Tibial artery (tissue), 4 donors: ENCODE data around the gene MCRIP2.

Experiments
- DNase-seq, 2 donors: peaks; one replicate each; pipeline ENCODE4 v3.0.0-alpha.2; 2019
- H3K27ac ChIP-seq, 2 donors: fragments of 200-600 bp; sonication (generic) in 1 of 2; 1 replicate in 1 of 2; 2 replicates in 1 of 2; pipeline ENCODE4 v1.5.1; 2018 to 2019; ENCODE audit warnings: mild to moderate bottlenecking in 1 of 2
- H3K27me3 ChIP-seq, 2 donors: fragments of 200-600 bp; sonication (generic) in 1 of 2; one replicate each; pipeline versions ENCODE4 v1.5.1 to v1.6.0; 2016 to 2019
- H3K36me3 ChIP-seq, 3 donors: fragments of 200-600 bp; sonication (generic) in 2 of 3; one replicate each; pipeline ENCODE4 v1.5.1; 2016 to 2019; ENCODE audit warnings: mild to moderate bottlenecking in 2 of 3
- H3K4me1 ChIP-seq, 4 donors: fragments of 200-600 bp; sonication (generic) in 2 of 4; 1 replicate in 3 of 4; 2 replicates in 1 of 4; pipeline ENCODE4 v1.5.1; 2016 to 2019
- H3K4me3 ChIP-seq, 2 donors: fragments of 200-600 bp; sonication (generic) in 1 of 2; 1 replicate in 1 of 2; 2 replicates in 1 of 2; pipeline ENCODE4 v1.5.1; 2018 to 2019; ENCODE audit warnings: mild to moderate bottlenecking in 2 of 2
- H3K9me3 ChIP-seq, 3 donors: fragments of 200-600 bp; sonication (generic) in 1 of 3; one replicate each; pipeline ENCODE4 v1.5.1; 2016 to 2019
- intact Hi-C: fragments of 100-400 bp; cut with DNase I; formaldehyde crosslinking; loops from one replicate; pipeline ENCODE4 v1.15.0; 2023; ENCODE audit warnings: low total_unique reads
- TF ChIP-seq, protein P1 (sequence below), 2 experiments: fragments of 200-600 bp in 1 of 2; fragments of 450-650 bp in 1 of 2; IDR thresholded peaks; one replicate each; pipeline ENCODE4 v1.5.1; 2017 to 2019; ENCODE audit warnings: antibody characterized with exemption in 2 of 2, mild to moderate bottlenecking in 1 of 2, moderate library complexity in 1 of 2

The MCRIP2 gene

GRCh38 chr16:678858-679813, 37.5 kb downstream of the MCRIP2 start:
- TF ChIP-seq, protein P1, sequence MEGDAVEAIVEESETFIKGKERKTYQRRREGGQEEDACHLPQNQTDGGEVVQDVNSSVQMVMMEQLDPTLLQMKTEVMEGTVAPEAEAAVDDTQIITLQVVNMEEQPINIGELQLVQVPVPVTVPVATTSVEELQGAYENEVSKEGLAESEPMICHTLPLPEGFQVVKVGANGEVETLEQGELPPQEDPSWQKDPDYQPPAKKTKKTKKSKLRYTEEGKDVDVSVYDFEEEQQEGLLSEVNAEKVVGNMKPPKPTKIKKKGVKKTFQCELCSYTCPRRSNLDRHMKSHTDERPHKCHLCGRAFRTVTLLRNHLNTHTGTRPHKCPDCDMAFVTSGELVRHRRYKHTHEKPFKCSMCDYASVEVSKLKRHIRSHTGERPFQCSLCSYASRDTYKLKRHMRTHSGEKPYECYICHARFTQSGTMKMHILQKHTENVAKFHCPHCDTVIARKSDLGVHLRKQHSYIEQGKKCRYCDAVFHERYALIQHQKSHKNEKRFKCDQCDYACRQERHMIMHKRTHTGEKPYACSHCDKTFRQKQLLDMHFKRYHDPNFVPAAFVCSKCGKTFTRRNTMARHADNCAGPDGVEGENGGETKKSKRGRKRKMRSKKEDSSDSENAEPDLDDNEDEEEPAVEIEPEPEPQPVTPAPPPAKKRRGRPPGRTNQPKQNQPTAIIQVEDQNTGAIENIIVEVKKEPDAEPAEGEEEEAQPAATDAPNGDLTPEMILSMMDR (IDR thresholded peaks at IDR 0.05) = no peak
- Histone ChIP-seq H3K27me3 (peaks cover 0 to 8% of the 10 kb centered on the region in 2 donors), H3K27ac (peak overlapping the region; percentile 79 to 87), H3K4me3 (peak overlapping the region; percentile 60 to 81), H3K4me1 (peaks cover 3 to 67% (median 50%) of the 10 kb centered on the region in 4 donors), H3K36me3 (peaks cover 17 to 31% (median 18%) of the 10 kb centered on the region in 3 donors), H3K9me3 (no peaks in the 10 kb centered on the region)
- DNase-seq = peak; percentile 59 to 87
- intact Hi-C loops = no loop called here

DNA sequence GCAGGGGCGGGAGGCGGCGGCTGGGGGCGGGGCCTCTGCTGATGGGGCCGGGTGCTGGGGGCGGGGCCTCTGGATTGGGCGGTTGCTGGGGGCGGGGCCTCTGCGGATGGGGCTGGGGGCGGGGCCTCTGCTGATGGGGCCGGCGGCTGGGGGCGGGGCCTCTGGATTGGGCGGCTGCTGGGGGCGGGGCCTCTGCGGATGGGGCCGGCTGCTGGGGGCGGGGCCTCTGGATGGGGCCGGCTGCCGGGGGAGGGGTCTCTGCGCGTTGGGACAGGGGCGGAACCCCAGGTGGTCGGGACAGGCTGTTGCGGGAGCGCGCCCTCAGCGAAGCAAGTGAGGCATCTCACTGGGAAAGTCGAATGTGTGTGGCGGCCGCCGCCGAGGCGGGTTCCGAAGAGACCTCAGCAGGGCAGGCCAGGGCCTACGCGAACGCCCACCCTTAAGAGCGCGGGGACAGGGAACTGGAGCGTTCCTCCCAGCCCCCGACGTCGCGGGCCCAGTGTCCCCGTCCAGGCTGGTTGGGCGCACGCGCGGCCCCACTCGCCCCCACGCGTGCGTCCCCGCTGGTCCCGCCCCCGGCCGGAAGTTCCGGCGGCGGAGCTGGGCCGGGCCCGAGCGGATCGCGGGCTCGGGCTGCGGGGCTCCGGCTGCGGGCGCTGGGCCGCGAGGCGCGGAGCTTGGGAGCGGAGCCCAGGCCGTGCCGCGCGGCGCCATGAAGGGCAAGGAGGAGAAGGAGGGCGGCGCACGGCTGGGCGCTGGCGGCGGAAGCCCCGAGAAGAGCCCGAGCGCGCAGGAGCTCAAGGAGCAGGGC, 38.4 kb downstream of the MCRIP2 start, which contains the start of gene STUB1:
STUB1 (plus strand) TSS at position 597 of the 811 bp plus-strand sequence; CDS start at position 713, 116 bp downstream.
- peak within 1 kb of the TSS; percentile 79 to 87 for H3K27ac ChIP-seq
- peaks cover 3 to 71% (median 54%) of the 10 kb centered on the region in 4 donors for H3K4me1 ChIP-seq
- H3K27me3 ChIP-seq = peaks cover 0 to 8% of the 10 kb centered on the region in 2 donors
- intact Hi-C loops = no loop called here
- peak within 1 kb of the TSS; percentile 60 to 81 for H3K4me3 ChIP-seq
- peak; percentile 80 to 92 for DNase-seq
- TF ChIP-seq, protein P1 (IDR thresholded peaks at IDR 0.05) = no peak
- H3K9me3 ChIP-seq = no peaks in the 10 kb centered on the region
- H3K36me3 ChIP-seq = peaks cover 17 to 24% (median 18%) of the 10 kb centered on the region in 3 donors

DNA sequence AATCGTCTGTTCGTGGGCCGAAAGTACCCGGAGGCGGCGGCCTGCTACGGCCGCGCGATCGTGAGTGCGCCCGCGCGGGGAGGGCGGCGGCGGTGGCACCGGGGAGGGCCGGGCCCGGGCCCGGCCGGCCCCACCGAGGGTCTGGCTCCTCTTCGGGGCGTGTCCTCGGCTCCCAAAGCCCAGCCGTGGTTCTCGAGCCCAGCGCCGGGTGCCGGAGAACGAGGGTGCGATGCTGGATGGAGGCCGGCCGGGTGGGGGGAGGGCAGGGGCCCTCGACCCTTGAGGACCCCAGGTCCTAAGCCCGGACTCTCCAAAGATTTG, 39.0 kb downstream of the MCRIP2 start:
- peaks cover 17 to 27% (median 18%) of the 10 kb centered on the region in 3 donors for H3K36me3 ChIP-seq
- TF ChIP-seq, protein P1 (IDR thresholded peaks at IDR 0.05) = no peak
- H3K9me3 ChIP-seq = no peaks in the 10 kb centered on the region
- H3K27ac ChIP-seq = peak overlapping the region; percentile 79 to 87
- intact Hi-C loops = no loop called here
- H3K27me3 ChIP-seq = peaks cover 0 to 8% of the 10 kb centered on the region in 2 donors
- H3K4me1 ChIP-seq = peaks cover 3 to 71% (median 54%) of the 10 kb centered on the region in 4 donors
- H3K4me3 ChIP-seq = peak overlapping the region; percentile 60 to 81
- no peak for DNase-seq

DNA sequence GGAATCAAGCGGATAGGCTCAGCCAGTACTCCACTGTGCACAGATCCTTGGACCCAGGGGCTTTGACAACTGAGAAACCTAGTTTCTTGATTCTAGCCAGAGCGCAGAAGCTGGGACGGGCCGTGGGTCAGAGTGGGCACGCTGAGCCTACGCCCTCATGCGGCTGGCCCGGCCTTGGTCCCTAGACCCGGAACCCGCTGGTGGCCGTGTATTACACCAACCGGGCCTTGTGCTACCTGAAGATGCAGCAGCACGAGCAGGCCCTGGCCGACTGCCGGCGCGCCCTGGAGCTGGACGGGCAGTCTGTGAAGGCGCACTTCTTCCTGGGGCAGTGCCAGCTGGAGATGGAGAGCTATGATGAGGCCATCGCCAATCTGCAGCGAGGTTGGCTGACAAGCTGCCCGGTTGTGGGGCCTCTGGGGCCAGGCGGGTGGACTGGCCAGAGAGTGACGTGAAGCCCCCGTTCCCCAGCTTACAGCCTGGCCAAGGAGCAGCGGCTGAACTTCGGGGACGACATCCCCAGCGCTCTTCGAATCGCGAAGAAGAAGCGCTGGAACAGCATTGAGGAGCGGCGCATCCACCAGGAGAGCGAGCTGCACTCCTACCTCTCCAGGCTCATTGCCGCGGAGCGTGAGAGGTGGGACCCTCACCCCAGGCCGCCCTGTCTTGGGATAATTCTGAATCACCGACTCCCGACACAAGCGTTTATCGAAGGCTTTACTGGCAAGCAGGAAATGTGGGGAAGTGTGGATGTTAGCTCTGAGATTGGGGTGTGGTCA, 39.5 kb downstream of the MCRIP2 start:
- Histone ChIP-seq H3K27ac (peak overlapping the region; percentile 79 to 87), H3K36me3 (peaks cover 17 to 32% (median 18%) of the 10 kb centered on the region in 3 donors), H3K9me3 (no peaks in the 10 kb centered on the region), H3K4me1 (peaks cover 3 to 71% (median 51%) of the 10 kb centered on the region in 4 donors), H3K4me3 (peak overlapping the region; percentile 60 to 81), H3K27me3 (peaks cover 0 to 8% of the 10 kb centered on the region in 2 donors)
- intact Hi-C loops = no loop called here
- TF ChIP-seq, protein P1 (IDR thresholded peaks at IDR 0.05) = no peak
- DNase-seq = no peak
